GM12892 (cell line): ENCODE results near the gene RNF213.

Experiments
- POLR2A ChIP-seq: IDR thresholded peaks from 2 replicates; pipeline ENCODE4 v1.6.1; 2011; ENCODE audit warnings: low read depth, low read length, control low read depth
- POLR2AphosphoS5 ChIP-seq: IDR thresholded peaks from 2 replicates; pipeline ENCODE4 v1.6.1; 2011; ENCODE audit warnings: low read depth, low read length, control low read depth

GRCh38 chr17:80319262-80319998 lies 58.8 kb downstream of the RNF213 start:
- TF ChIP-seq POLR2AphosphoS5 (no peak), POLR2A (no peak)
